Retina (tissue), 1 donor: ENCODE data around the gene EMSY.
"Not testable (repeated sequence)": the region's sequence is repeated elsewhere in the genome, so short reads cannot be mapped to it uniquely, and the experiment has no call there.

Experiments used
- DNase-seq: peaks from one replicate; pipeline ENCODE4 v3.0.0-alpha.2; 2016

EMSY gene

DNA sequence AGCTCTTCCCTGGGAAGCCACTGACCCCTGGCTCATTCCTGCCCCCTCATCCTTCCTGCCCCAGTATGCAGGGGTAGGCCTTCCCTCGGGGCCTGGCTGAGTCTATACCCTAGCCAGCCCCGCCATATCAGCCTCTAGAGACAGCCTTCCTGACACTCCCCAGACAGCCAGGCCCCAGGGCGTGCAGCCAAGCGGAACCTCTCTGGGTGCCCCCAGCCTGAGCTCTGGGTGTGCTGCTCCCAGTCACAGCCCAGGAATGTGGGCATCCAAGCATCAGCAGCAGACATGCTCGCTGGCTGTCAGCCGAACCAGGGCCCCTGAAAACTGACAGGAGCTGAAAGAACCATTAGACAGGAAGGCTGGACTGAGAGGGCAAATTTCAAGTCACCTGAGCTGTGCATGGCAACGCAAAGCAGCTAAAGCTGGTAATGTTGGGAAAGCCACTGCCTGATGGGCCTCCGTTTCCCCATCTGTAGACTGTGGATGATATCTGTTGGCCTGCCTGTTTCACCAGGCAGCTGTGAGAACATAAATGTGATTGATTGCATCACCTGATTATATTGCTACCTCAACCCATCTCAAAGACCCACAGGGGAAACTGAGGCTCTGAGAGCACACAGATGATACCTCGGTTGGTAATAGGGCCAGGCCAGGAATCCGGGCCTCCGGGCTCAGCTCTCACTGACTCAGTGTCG lies 132.6 kb downstream of the EMSY start:
- DNase-seq, result peak; percentile 57

- DNase-seq, result no peak
These were observed 133.3 kb downstream of the EMSY start for GRCh38 chr11:76577921-76578653.

DNA sequence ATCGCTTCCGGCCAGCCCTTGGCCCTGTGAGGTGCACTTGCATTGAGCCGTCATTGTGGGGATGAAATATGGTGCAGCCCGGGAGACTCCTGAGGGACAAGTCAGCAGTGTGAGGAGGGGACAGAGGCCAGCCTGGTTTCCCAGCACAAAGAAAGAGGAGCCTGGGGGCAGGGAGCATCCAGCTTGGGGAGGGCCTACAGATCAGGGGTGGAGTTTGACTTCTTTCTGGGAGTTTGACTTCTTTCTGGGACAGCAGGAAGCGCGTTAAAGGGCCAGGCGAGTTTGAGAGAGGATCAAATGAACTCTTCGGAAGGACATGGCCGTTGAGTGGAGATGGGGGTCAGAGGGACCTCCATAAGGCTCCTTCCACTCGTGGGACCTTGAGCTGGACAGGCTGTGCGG lies 133.8 kb downstream of the EMSY start:
- DNase-seq, result no peak

DNA sequence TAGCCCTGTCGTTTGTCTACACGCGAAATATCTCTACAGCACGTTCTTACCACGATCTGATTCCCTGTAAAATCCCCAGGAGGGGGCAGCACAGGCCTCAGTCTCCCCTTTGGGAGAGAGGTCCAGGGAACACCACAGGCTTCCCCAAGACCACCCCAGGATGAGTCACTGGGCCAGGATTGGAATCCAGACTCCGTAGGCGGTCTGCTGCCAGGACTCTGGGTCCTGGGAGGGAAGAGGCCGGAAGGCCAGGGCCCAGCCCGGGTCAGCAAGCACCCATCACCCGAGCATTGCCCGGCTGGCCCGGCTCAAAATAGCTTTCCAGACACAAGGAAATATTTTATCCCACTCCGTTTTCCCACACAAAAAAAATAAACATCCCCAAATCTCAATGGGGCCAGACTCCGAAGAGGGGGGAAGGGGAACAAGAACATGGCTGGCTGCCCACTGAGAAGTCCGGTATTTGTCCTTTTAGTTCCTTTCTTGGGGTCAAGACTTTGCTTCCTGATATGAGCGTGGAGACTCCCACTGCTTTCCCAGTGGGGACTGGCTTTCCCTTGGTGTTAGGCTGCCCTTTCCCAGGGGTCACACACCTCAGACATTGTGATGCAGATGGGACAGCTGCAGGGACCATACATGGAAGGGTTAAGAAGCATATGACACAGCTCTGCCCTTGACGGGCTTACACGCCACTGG lies 134.4 kb downstream of the EMSY start:
- no peak for DNase-seq

DNA sequence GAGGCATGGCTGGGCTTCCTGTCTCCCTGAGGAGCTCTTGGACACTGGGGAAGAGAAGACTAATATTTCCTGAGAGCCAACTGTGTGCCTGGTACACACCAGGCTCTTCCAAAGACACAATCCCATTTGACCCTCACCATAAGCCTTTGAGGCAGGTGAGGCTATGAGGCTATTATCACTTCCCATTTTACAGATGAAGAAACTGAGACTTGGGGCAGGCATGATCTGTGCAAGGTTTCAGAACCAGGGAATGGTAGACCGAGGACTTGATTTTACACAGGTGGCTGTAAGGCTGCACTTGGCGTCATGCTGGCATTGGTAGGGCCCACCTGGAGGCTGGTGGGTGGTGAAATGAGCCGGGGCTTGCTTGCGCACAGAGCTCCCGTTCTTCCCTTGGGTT lies 134.9 kb downstream of the EMSY start:
- DNase-seq, result no peak

GRCh38 chr11:76582471-76582870 lies 137.7 kb downstream of the EMSY start:
- DNase-seq, result not testable (repeated sequence)

DNA sequence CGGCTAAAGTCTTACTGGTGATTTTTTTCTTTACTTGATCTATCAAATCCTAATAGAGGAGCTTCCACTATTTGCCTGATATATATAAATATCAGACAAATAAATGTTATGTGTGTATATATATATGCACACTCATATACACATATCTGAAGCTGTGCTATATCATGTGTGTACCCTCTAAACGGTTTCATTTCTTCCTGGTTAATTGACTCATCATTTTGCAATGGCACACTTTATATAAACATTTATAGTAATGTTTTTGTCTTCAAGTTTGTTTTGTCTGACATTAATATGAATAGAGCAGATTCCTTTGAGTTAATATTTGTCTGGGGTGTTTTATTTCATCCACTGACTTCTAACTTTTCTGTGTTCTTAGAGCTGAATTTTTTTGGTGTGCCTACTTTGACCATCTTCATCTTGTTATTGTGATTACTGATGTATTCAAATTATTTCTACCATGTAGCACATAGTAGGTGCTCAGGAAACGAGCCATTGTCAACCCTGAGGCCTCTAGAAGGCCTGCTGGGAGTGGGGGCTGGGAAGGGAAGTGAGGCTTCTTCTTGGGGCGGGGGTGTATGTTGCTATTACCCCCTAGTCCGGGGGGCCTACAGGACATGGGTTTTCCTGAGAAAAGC lies 143.1 kb downstream of the EMSY start:
- DNase-seq, result no peak

- DNase-seq, result no peak
These were observed 143.9 kb downstream of the EMSY start for GRCh38 chr11:76588455-76589325.

DNA sequence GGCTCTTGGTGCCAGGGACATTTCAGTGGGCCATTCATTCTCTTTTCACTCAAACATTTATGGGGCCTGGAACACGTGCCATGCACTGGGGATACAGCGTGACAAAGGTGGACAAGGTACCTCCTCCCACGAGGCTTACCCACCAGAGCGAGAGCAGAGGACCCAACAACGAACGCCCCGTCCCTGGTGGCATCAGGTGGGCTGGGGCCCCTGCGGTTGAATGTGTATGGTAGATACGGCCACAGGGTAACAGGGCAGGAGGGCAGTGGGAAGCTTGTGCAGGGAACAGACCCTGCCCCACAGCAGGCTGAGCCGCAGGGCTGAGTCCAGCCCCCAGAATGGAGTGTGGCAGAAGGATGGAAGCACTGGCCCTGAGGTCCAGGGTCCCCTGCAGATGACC lies 144.7 kb downstream of the EMSY start:
- DNase-seq, result no peak

GRCh38 chr11:76589964-76590950 lies 145.4 kb downstream of the EMSY start:
- DNase-seq, result no peak

GRCh38 chr11:76591416-76591815 lies 146.6 kb downstream of the EMSY start:
- no peak for DNase-seq

DNA sequence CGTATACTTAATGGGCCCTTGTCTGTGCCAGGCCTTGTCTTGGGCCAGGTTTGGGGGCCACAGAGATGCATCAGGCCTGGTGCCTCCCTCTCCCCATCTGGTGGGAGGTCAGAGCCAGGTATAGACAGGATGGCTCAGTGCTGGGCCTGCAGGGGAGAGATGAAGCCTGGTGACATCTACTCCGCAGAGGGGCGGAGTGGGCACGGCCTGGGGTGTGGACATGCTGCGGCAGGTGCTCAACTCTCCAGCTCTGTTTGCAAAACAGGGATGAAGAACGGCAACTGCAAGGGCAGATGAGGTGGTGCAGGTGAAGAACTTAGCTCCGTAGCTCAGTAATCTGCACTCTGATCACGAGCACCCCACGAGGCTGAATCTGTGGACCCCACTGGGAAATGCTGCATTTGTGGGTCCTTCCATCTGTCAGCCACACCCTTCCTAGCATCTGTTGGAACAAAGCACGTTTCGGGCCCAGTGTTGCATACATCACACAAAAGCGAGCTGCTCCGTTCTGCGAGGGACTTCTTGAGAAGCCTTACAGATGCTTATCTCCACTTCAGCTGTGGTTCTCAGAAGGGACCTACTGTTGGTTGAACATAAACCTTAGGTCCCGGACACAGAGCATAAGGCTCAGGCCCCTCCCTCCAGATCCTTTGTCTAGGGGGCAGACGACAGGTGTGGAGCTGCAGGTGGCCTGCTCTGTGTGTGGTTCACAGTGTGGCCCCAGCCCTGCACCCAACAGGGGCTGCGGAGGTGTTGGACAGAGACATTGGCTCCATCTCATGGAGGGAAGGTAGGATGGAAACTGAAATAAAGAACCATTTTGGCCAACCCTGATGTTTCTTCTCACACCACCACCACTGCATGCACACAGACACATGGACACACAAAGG lies 147.5 kb downstream of the EMSY start:
- no peak for DNase-seq

- no peak for DNase-seq
These were observed 148.1 kb downstream of the EMSY start for GRCh38 chr11:76592961-76593360.

GRCh38 chr11:76595091-76595490 lies 150.3 kb downstream of the EMSY start:
- DNase-seq, result not testable (repeated sequence)

DNA sequence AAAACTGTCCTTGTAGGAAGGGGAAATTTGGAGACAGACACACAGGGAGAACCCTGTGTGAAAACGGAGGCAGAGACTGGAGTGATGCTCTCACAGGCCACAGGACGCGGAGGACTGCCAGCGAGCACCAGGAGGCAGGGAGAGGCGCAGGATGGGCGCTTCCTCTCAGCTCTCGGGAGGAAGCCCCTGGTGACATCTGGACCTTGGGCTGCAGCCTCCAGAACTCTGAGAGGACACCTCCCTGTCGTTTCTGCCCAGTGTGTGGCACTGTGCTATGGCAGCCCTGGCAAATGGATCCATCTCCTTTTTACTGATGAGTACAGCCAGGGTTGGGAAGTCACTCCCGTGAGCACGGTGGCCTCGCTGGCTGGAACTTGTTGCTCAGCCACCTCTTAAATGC lies 151.8 kb downstream of the EMSY start:
- no peak for DNase-seq

- DNase-seq, result no peak
These were observed 153.0 kb downstream of the EMSY start for GRCh38 chr11:76597533-76598425.

GRCh38 chr11:76598426-76598839 lies 153.6 kb downstream of the EMSY start:
- DNase-seq, result no peak

DNA sequence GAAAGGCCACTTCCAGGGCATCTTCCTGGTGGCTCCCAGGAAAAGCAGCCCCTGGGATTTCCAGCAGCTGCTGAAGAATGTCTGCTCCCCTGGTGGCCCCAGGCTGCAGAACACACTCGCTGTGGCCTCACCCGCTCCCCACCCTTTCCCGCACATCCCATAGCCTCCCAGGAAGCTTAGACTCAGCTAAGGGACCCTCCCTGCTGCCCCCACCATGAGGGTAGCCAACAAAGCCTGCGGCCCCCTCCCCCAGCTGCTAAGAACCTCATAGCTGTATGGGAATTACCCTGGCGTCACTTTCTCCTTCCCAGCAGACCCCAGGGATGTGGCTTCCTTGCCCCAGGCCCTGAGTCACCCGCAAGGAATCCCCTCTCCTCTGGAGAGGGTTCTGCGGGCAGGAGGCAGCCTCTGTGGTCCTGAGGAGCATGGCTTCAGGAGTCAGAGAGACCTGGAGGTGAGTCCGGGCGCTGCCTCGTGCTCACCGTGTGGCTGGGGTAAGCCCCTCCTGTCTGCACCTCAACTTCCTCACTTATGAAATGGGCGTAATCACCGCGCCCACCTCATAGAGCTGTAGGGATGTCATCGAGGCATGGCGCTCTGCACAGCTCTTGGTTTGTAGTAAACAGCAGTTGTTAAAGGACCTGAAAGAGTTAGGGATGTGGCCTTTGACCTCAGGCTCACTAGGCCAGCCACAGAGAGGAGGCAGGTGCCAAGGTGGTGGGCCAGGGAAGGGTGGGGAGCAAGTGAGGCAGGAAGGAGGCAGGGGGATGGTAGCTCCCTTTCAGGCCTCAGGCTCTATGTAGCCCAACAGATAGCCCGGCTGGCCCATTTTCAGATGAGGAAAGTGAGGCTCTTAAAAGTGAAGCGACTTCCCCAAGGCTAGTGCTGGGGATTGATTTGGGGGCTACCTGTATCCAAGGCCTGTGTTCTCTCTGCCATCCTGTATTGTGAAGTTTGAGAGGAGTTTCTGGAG lies 154.5 kb downstream of the EMSY start:
- no peak for DNase-seq
